ENCODE results near the gene PHF19. TPM values are rescaled to one million over a fixed set of nuclear protein-coding genes. Genes with fewer than 3 reads are reported as not detected.

PHF19 gene
- total RNA-seq, 2 experiments from 2014 or later, result 60.3 to 63.0 TPM

DNA sequence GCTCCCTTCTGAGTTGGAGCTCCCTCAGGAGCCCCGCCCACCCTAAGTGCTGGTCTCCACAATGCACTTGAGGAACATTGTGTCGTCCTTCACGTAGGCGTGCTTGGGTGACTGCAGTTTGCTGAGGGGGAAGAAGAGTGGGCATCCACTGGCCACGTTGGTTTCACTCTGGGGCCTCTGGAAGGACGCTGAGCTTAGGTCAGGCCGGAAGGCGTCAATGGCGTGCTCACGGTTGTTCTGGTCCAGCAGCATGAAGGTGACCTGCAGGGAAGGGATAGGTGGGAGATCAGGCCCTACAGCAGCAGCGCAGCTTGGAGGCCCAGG, 28.0 kb upstream of the PHF19 start:
- Histone ChIP-seq H3K4me1 (ENCODE audit: insufficient read depth, low read length) (peaks cover 80% of the 10 kb centered on the region), H3K27me3 (ENCODE audit: control insufficient read depth in 1 of 2, insufficient read depth in 2 of 2, low read length in 2 of 2) (no peaks in the 10 kb centered on the region), H3K4me3 (ENCODE audit: low read length) (no peak overlapping the region), H3K36me3 (ENCODE audit: insufficient read depth, low read length) (peaks cover 61% of the 10 kb centered on the region), H3K9me3 (ENCODE audit: control insufficient read depth in 1 of 2, insufficient read depth in 1 of 2, low read length in 2 of 2) (no peaks in the 10 kb centered on the region), H3K27ac (ENCODE audit: low read depth in 1 of 2, low read length in 2 of 2) (peak overlapping the region; percentile 92 to 93)
- Mint-ChIP-seq H3K27ac (peak overlapping the region; percentile 99), H3K9me3 (no peaks in the 10 kb centered on the region), H3K36me3 (ENCODE audit: low read depth) (peaks cover 77% of the 10 kb centered on the region), H3K4me1 (ENCODE audit: low read depth) (peaks cover 87% of the 10 kb centered on the region), H3K4me3 (no peak overlapping the region), H3K27me3 (no peaks in the 10 kb centered on the region)
- ATAC-seq (ENCODE audit: poor library complexity) (no peak), DNase-seq (peak in 1 of 14 experiments; percentile 28)
- ChIA-PET CTCF (interaction anchor here (0.8 to 1.3 kb wide), 2 partner anchors 24 to 160 kb away, joined by 3 to 5 read pairs; no protein-coding TSS in a partner anchor), POLR2A (interaction anchor here (1.5 to 36.2 kb wide), 7 partner anchors 8 to 58 kb away, joined by 12 to 1343 read pairs (median 24); partner anchors contain the start of genes PHF19 and TRAF1)
- intact Hi-C loops (cut with DNase I, micrococcal nuclease), result loop anchor here in 1 of 2 experiments (1.0 kb wide), 2 partner anchors 15 to 26 kb away; no protein-coding TSS in a partner anchor
- TF ChIP-seq, protein P1, sequence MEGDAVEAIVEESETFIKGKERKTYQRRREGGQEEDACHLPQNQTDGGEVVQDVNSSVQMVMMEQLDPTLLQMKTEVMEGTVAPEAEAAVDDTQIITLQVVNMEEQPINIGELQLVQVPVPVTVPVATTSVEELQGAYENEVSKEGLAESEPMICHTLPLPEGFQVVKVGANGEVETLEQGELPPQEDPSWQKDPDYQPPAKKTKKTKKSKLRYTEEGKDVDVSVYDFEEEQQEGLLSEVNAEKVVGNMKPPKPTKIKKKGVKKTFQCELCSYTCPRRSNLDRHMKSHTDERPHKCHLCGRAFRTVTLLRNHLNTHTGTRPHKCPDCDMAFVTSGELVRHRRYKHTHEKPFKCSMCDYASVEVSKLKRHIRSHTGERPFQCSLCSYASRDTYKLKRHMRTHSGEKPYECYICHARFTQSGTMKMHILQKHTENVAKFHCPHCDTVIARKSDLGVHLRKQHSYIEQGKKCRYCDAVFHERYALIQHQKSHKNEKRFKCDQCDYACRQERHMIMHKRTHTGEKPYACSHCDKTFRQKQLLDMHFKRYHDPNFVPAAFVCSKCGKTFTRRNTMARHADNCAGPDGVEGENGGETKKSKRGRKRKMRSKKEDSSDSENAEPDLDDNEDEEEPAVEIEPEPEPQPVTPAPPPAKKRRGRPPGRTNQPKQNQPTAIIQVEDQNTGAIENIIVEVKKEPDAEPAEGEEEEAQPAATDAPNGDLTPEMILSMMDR (IDR thresholded peaks at IDR 0.05), result no peak

DNA sequence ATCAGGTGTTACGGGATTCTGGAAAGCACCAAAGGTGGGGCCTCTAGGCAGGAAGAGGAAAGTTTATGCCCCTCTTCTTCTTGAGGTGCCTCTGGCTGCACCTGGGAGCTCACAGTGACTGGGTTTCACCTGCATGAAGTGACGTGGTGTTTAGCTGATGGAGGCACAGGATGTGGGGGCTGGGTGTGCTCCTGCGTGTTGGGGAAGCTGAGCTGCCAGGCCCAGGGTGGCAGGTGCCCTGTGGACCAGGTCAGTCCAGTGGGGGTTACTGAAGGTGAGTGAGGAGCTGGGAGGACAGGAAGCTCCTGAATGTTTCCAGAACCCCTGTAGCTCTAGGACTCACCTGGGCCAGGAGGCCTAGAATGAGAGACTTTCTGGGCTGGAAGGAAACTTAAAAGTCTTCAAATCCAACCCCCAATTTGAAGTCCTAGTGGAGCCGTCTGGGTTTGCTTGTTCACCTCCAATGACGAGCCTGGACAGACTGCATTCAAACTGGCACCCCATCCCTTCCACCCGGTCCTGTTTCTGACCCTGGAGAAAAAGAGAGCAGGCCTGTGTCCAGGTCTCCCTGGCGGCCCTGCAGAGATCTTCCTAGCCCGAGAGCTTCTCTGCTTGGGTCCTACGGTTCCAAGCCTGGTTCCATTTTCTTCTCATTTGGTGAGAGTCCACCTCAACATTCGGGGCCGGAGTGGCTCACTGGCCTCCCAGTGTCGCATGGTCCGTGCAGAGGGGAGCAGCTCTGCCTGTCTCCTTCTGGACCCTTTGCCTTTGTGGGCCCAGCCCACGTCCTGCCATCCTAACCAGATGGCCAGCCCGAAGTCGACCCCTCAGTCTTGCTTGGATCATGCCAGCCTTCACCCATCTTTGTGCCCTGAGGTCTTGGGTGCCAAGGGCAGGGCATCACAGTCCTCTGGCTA, 27.3 kb upstream of the PHF19 start:
- Mint-ChIP-seq H3K27me3 (no peaks in the 10 kb centered on the region), H3K4me1 (ENCODE audit: low read depth) (peaks cover 88% of the 10 kb centered on the region), H3K9me3 (no peaks in the 10 kb centered on the region), H3K4me3 (peak overlapping the region; percentile 35), H3K27ac (peak overlapping the region; percentile 99), H3K36me3 (ENCODE audit: low read depth) (peaks cover 70% of the 10 kb centered on the region)
- POLR2A ChIA-PET, result interaction anchor here (0.9 to 36.2 kb wide), 15 partner anchors 9 to 167 kb away, joined by 3 to 1343 read pairs (median 12); partner anchors contain the start of genes FBXW2, PHF19, PSMD5 and TRAF1
- peaks cover 55% of the 10 kb centered on the region for H3K36me3 ChIP-seq (ENCODE audit: insufficient read depth, low read length)
- intact Hi-C loops (cut with DNase I, micrococcal nuclease), result loop anchor here in 1 of 2 experiments (1.0 kb wide), 2 partner anchors 14 to 27 kb away; no protein-coding TSS in a partner anchor
- CTCF ChIA-PET, result interaction anchor here (0.8 to 1.5 kb wide), 7 partner anchors 12 to 161 kb away, joined by 3 to 5 read pairs (median 3); no protein-coding TSS in a partner anchor
- DNase-seq (peak; percentile 54 to 94 (median 70)), ATAC-seq (ENCODE audit: poor library complexity) (peak; percentile 91)
- TF ChIP-seq, protein P1 (IDR thresholded peaks at IDR 0.05), result no peak
- H3K4me1 ChIP-seq (ENCODE audit: insufficient read depth, low read length), result peaks cover 80% of the 10 kb centered on the region
- no peaks in the 10 kb centered on the region for H3K27me3 ChIP-seq (ENCODE audit: control insufficient read depth in 1 of 2, insufficient read depth in 2 of 2, low read length in 2 of 2)
- H3K27ac ChIP-seq (ENCODE audit: low read depth in 1 of 2, low read length in 2 of 2), result peak overlapping the region; percentile 92 to 93
- no peaks in the 10 kb centered on the region for H3K9me3 ChIP-seq (ENCODE audit: control insufficient read depth in 1 of 2, insufficient read depth in 1 of 2, low read length in 2 of 2)
- no peak overlapping the region for H3K4me3 ChIP-seq (ENCODE audit: low read length)

DNA sequence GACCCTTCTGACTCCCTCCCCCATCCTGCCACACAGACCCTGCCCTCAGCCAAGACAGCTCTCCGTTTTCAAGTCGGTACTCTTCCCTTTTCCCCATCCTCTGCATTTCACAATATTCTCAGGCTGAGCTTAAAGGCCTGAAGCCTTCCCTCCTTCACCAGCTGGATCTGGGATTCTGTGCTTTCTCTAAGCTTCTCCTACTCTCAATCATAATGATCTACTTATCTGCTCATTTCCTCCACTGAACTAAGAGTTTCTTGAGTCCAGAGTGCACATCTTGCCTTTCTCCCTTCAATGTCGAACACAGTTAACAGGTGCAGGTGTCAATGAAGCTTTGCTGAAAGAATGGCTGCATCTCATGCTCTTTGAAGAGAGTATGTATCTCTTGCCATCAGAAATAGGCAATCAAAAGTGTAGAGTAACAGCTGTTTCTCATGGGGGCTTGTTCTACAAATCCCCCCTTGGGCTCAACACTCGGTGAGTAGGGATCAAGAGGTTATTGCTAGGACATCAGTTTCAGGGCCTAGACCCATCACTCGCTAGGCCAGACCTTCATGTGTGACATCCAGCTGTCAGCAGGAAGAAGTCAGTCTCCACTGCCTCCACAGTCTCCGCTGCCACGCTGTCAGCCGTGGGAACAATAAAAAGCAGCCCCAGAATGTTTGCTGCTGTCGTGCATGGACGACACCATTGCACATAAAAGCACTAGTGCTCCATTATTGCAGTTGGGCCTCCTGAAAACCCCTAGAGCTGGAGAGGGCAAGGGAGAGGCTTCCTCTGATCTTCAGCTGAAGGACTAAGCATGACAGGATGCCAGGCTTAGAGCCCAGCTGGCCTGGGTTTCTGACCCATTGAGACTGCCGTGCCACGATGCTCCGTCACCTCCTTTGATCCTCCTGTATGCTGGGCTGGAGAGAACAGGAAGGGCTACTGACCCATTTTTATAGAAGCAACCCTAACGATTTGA, 25.9 kb upstream of the PHF19 start:
- DNase-seq (peak in 2 of 14 experiments; percentile 38 to 45), ATAC-seq (ENCODE audit: poor library complexity) (no peak)
- no peak overlapping the region for H3K4me3 ChIP-seq (ENCODE audit: low read length)
- CTCF ChIA-PET, result interaction anchor here (1.2 to 1.5 kb wide), 3 partner anchors 17 to 34 kb away, joined by 3 to 6 read pairs (median 4); no protein-coding TSS in a partner anchor
- TF ChIP-seq, protein P1 (IDR thresholded peaks at IDR 0.05), result no peak
- peak overlapping the region; percentile 17 for H3K4me3 Mint-ChIP-seq
- no peaks in the 10 kb centered on the region for H3K27me3 Mint-ChIP-seq
- H3K4me1 Mint-ChIP-seq (ENCODE audit: low read depth), result peaks cover 90% of the 10 kb centered on the region
- peaks cover 44% of the 10 kb centered on the region for H3K36me3 ChIP-seq (ENCODE audit: insufficient read depth, low read length)
- intact Hi-C loops (cut with DNase I, micrococcal nuclease), result no loop called here
- peak overlapping the region; percentile 92 to 93 for H3K27ac ChIP-seq (ENCODE audit: low read depth in 1 of 2, low read length in 2 of 2)
- H3K27ac Mint-ChIP-seq, result peak overlapping the region; percentile 99
- no peaks in the 10 kb centered on the region for H3K9me3 ChIP-seq (ENCODE audit: control insufficient read depth in 1 of 2, insufficient read depth in 1 of 2, low read length in 2 of 2)
- POLR2A ChIA-PET, result interaction anchor here (0.7 to 36.2 kb wide), 12 partner anchors 10 to 247 kb away, joined by 3 to 1343 read pairs (median 12); partner anchors contain the start of genes PHF19 and TRAF1
- no peaks in the 10 kb centered on the region for H3K27me3 ChIP-seq (ENCODE audit: control insufficient read depth in 1 of 2, insufficient read depth in 2 of 2, low read length in 2 of 2)
- H3K36me3 Mint-ChIP-seq (ENCODE audit: low read depth), result peaks cover 56% of the 10 kb centered on the region
- peaks cover 73% of the 10 kb centered on the region for H3K4me1 ChIP-seq (ENCODE audit: insufficient read depth, low read length)
- no peaks in the 10 kb centered on the region for H3K9me3 Mint-ChIP-seq

Data from CD4-positive, alpha-beta T cell (primary cell).